K562 (cell line): ENCODE data around the gene PALLD. TPM values are rescaled to one million over a fixed set of nuclear protein-coding genes. Genes with fewer than 3 reads are reported as not detected.
A peak's percentile ranks its signal among the peaks of the same experiment; 100 is the strongest.

Experiments
- ATAC-seq: fragments of 200-7000 bp; cut with Tn5 transposase; 3 replicates; pipeline ENCODE4 v1.9.1; 2020; ENCODE audit warnings: moderate library complexity
- BruUV-seq: library from RNA; stranded (reverse); fragments of 400-500 nt; replicated peaks from 2 replicates; lab custom pipeline; 2021; lab: Mats Ljungman, UMichigan
- CTCF ChIA-PET: fragments of 300-600 bp; formaldehyde crosslinking; extraction: SDS; loops from one replicate; lab custom pipeline; 2021; ENCODE audit warnings: low intra/inter-chr PET ratio; lab: Yijun Ruan, JAX
- POLR2A ChIA-PET: fragments of 300-600, 350-650 bp; sonication (Branson Sonifier 250); formaldehyde crosslinking; extraction: SDS; loops from one replicate; lab custom pipeline; 2021; ENCODE audit warnings: antibody characterized with exemption, inconsistent platforms; lab: Yijun Ruan, JAX
- DNase-seq, 4 experiments: peaks; one replicate each; pipeline versions ENCODE4 v3.0.0 to v3.0.0-alpha.2; 2011 to 2018; ENCODE audit warnings: low spot score in 3 of 4, mixed read lengths in 3 of 4; ENCODE audit errors: extremely low read depth in 1 of 4
- FAIRE-seq: peaks from 2 replicates; lab custom pipeline; 2011; peaks lifted over from hg19 to GRCh38; lab: Jason Lieb, UNC
- H2AFZ ChIP-seq: 2 replicates; pipeline ENCODE4 v1.6.0; 2011; ENCODE audit warnings: low read depth, low read length, control low read depth, inconsistent platforms
- H3K27ac ChIP-seq: fragments of 200-600 bp; 3 replicates; pipeline ENCODE4 v1.8.0; 2011; ENCODE audit warnings: low read depth, mild to moderate bottlenecking, control low read depth, inconsistent platforms, low read length, moderate library complexity, mixed read lengths; ENCODE audit errors: extremely low read depth
- H3K27me3 ChIP-seq, 2 experiments: fragments of 300-600 bp in 1 of 2; 2 replicates in 1 of 2; 3 replicates in 1 of 2; pipeline versions ENCODE4 v1.6.0 to v1.8.0; 2011; ENCODE audit warnings: inconsistent platforms in 2 of 2, low read length in 2 of 2, mild to moderate bottlenecking in 1 of 2, mixed read lengths in 1 of 2, moderate library complexity in 1 of 2; ENCODE audit not compliant: control insufficient read depth in 2 of 2, insufficient read depth in 2 of 2
- H3K36me3 ChIP-seq: fragments of 300-600 bp; 3 replicates; pipeline ENCODE4 v1.8.0; 2011; ENCODE audit warnings: mild to moderate bottlenecking, low read length, inconsistent platforms; ENCODE audit not compliant: control insufficient read depth, insufficient read depth
- H3K4me1 ChIP-seq, 2 experiments: fragments of 200-600 bp in 1 of 2; replicated peaks in 1 of 2; 2 replicates in 1 of 2; 3 replicates in 1 of 2; pipeline versions ENCODE4 v1.5.1 to v1.8.0; 2011; ENCODE audit warnings: inconsistent platforms in 2 of 2, low read length in 2 of 2, mild to moderate bottlenecking in 1 of 2, mixed read lengths in 1 of 2, moderate library complexity in 1 of 2; ENCODE audit not compliant: control insufficient read depth in 2 of 2, insufficient read depth in 2 of 2
- H3K4me2 ChIP-seq: 2 replicates; pipeline ENCODE4 v1.6.1; 2011; ENCODE audit warnings: low read length, control low read depth, inconsistent platforms, mixed read lengths; ENCODE audit not compliant: insufficient read depth
- H3K4me3 ChIP-seq: fragments of 200-600 bp; sonication (generic), shearing (Covaris generic); 2 replicates; pipeline ENCODE4 v1.5.1; 2016; ENCODE audit warnings: control low read depth, inconsistent platforms
- H3K79me2 ChIP-seq: fragments of 200-600 bp; 3 replicates; pipeline ENCODE4 v1.8.0; 2011; ENCODE audit warnings: low read length, inconsistent platforms; ENCODE audit not compliant: control insufficient read depth, insufficient read depth
- H3K9ac ChIP-seq, 2 experiments: 2 replicates each; pipeline versions ENCODE4 v1.6.0 to v1.6.1; 2011; ENCODE audit warnings: low read depth in 2 of 2, low read length in 2 of 2, control low read depth in 1 of 2, inconsistent platforms in 1 of 2, mild to moderate bottlenecking in 1 of 2, mixed read lengths in 1 of 2; ENCODE audit not compliant: insufficient read depth in 1 of 2
- H3K9me1 ChIP-seq: one replicate; pipeline ENCODE4 v1.6.0; 2011; ENCODE audit warnings: inconsistent platforms, mild to moderate bottlenecking, low read length, moderate library complexity; ENCODE audit not compliant: control insufficient read depth, insufficient read depth
- H3K9me3 ChIP-seq: replicated peaks from 2 replicates; pipeline ENCODE4 v1.5.1; 2011; ENCODE audit warnings: low read depth, low read length, inconsistent platforms; ENCODE audit not compliant: control insufficient read depth, insufficient read depth
- H4K20me1 ChIP-seq: replicated peaks from 2 replicates; pipeline ENCODE4 v1.6.1; 2011; ENCODE audit warnings: low read length, inconsistent platforms, mixed read lengths; ENCODE audit not compliant: control insufficient read depth, insufficient read depth
- HLTF ChIP-seq: fragments of 450-650 bp; IDR thresholded peaks from 2 replicates; pipeline ENCODE4 v1.6.1; 2016
- TRIM28 ChIP-seq: fragments of 450-650 bp; IDR thresholded peaks from 2 replicates; pipeline ENCODE4 v1.6.1; 2017
- in situ Hi-C: fragments of 300-500 bp; cut with MboI; formaldehyde crosslinking; loops from 4 replicates; pipeline ENCODE4 v1.15.0; 2018; ENCODE audit warnings: inconsistent platforms, mixed read lengths
- intact Hi-C: fragments of 100-400 bp; cut with micrococcal nuclease; formaldehyde crosslinking; loops from 2 replicates; pipeline ENCODE4 v1.14.2; 2022
- polyA plus RNA-seq, 8 experiments: library from polyadenylated mRNA; depleted of rRNA in 4 of 8; stranded (reverse) in 5 of 8; unstranded in 3 of 8; fragments of >200 nt; fragmentation: Nextera tagmentation in 2 of 8; fragmentation: Illumina TruSeq in 1 of 8; extraction: Ambion mirVana in 2 of 8; extraction: Trizol in 1 of 8; gene quantifications; 2 replicates each; pipeline versions ENCODE4 v1.2.1 to v1.2.3, GENCODE V29; 2011 to 2014; ENCODE audit warnings: inconsistent platforms in 1 of 8, missing spikeins in 1 of 8
- total RNA-seq, 7 experiments: library from RNA; depleted of rRNA in 6 of 7; stranded (reverse); fragments of >200 nt in 6 of 7; fragmentation: Illumina TruSeq in 2 of 7; extraction: Trizol in 2 of 7; gene quantifications; 2 replicates each; pipeline versions ENCODE4 v1.2.1 to v1.2.3, GENCODE V29; 2011 to 2021; ENCODE audit warnings: low replicate concordance in 1 of 7
- TF ChIP-seq, protein P1 (sequence below): fragments of 250-450 bp; sonication (Bioruptor Pico); IDR thresholded peaks from 2 replicates; pipeline ENCODE4 v1.5.0; 2021; ENCODE audit warnings: mild to moderate bottlenecking, moderate library complexity
- TF ChIP-seq, protein P2 (sequence below): IDR thresholded peaks from 2 replicates; pipeline ENCODE4 v1.6.1; 2012; ENCODE audit warnings: low read depth, low read length, improper control_type of control experiment, borderline replicate concordance
- TF ChIP-seq, protein P3 (sequence below): sonication (generic); formaldehyde crosslinking; IDR thresholded peaks from 2 replicates; pipeline ENCODE4 v1.4.0; 2020; ENCODE audit warnings: mild to moderate bottlenecking, missing genetic modification reagents

The PALLD gene
- total and polyA plus RNA-seq, 9 of the 15 experiments (the other 6 are each of a cell fraction or from before 2014, with no cell fraction given) = 0.01 to 0.35 (median 0.06) TPM; not detected in 3

DNA sequence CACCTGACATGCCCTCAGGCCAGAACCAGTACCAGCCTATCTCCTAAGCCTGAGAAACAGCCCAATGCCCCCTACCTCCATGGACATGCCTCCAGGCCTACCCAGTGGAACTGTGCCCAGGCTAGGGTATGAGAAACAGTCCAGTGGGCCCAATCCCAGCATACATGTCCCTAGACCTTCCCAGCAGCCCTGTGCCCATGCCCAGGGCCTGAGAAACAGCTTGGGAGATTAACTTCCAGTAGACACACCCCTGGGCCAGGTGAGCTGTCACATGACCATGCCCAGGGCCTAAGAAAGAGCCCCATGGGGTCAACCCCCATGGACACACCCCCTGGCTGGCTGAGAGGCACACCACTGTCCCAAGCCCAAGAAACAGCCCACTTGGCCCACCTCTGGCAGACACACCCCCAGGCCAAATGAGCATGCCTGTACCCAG is 434.4 kb downstream of the PALLD start (continued):
- TF ChIP-seq, protein P1, sequence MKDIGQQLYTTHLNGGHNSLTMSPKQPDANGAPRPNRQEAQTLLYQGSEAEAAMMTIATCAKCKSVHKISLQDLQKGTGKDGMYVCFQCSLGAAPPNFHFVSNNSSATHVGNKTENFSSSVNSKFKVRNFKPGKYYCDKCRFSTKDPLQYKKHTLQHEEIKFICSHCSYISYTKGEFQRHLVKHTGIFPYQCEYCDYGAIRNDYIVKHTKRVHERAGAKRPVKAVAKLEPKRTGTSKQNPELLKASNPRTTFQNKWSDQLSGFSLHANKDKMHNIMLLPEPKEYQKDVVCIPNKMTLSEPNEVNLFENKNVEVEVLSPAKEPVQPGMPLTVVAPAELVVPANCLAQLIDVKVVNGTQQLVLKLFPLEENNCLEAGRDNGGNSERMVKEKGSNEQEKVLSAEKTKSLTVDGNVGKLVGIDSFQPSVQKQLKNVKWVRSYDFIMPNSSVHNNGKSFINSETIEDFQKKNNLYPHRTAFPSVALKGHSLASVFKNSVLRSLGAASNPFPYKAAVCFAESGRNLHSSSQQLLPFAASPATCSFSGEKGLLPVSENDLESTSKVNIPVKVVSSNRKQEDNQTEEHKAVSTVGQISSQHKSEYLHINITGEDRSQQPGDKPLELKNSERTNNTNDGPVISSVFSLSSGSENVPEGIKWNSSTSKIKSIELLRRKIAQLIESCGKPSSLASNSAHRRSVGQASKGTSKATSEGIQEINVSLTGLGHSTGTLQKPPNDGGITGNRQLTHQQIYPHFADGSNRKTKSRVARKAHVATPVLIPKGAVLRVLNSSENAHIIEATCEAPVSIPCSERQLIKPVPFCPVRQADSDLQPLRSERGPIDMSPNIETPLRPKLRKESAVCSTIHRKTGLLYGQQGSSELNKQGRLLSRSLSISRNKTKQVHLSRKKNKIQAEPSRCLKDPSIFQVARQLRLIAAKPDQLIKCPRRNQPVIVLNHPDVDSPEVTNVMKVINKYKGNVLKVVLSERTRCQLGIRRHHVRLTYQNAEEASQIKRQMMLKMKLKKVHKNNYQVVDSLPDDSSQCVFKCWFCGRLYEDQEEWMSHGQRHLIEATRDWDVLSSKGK (CRISPR knock-in tag) = no peak

GRCh38 chr4:168932138-168932537 is 435.3 kb downstream of the PALLD start:
- DNase-seq (no peak), ATAC-seq (no peak), FAIRE-seq (no peak)
- no peak overlapping the region for H2AFZ ChIP-seq
- H3K9me1 ChIP-seq = no peaks in the 10 kb centered on the region
- no peak overlapping the region for H3K27ac ChIP-seq
- H3K9me3 ChIP-seq = 0 out of 2 replicates have a peak, but pooled peaks cover 3% of the 10 kb centered on the region
- BruUV-seq = no TSS peak
- TF ChIP-seq TRIM28 (peak; percentile 52; the same call in 1 of the 2 replicates), HLTF (0 out of 2 replicates have a peak, but pooled peaks have one; percentile 23)
- TF ChIP-seq, protein P2, sequence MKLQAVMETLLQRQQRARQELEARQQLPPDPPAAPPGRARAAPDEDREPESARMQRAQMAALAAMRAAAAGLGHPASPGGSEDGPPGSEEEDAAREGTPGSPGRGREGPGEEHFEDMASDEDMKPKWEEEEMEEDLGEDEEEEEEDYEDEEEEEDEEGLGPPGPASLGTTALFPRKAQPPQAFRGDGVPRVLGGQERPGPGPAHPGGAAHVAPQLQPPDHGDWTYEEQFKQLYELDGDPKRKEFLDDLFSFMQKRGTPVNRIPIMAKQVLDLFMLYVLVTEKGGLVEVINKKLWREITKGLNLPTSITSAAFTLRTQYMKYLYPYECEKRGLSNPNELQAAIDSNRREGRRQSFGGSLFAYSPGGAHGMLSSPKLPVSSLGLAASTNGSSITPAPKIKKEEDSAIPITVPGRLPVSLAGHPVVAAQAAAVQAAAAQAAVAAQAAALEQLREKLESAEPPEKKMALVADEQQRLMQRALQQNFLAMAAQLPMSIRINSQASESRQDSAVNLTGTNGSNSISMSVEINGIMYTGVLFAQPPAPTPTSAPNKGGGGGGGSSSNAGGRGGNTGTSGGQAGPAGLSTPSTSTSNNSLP = no peak
- TF ChIP-seq, protein P3, sequence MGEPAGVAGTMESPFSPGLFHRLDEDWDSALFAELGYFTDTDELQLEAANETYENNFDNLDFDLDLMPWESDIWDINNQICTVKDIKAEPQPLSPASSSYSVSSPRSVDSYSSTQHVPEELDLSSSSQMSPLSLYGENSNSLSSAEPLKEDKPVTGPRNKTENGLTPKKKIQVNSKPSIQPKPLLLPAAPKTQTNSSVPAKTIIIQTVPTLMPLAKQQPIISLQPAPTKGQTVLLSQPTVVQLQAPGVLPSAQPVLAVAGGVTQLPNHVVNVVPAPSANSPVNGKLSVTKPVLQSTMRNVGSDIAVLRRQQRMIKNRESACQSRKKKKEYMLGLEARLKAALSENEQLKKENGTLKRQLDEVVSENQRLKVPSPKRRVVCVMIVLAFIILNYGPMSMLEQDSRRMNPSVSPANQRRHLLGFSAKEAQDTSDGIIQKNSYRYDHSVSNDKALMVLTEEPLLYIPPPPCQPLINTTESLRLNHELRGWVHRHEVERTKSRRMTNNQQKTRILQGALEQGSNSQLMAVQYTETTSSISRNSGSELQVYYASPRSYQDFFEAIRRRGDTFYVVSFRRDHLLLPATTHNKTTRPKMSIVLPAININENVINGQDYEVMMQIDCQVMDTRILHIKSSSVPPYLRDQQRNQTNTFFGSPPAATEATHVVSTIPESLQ (CRISPR knock-in tag) = no peak
- H3K27me3 ChIP-seq = no peaks in the 10 kb centered on the region
- H4K20me1 ChIP-seq = no peaks in the 10 kb centered on the region
- CTCF ChIA-PET = no interaction called here
- POLR2A ChIA-PET = no interaction called here
- H3K9ac ChIP-seq = no peak overlapping the region
- no peak overlapping the region for H3K4me2 ChIP-seq
- in situ Hi-C loops = loop anchor here (10.0 kb wide), 1 partner anchor 1917 kb away; no protein-coding TSS in a partner anchor
- H3K4me3 ChIP-seq = no peak overlapping the region
- no peaks in the 10 kb centered on the region for H3K79me2 ChIP-seq
- no peaks in the 10 kb centered on the region for H3K36me3 ChIP-seq
- intact Hi-C loops = no loop called here
- H3K4me1 ChIP-seq = no peaks in the 10 kb centered on the region
